ENCODE results near the gene NME9.

The NME9 gene

GRCh38 chr3:138282836-138283235 is 46.8 kb downstream of the NME9 start:
- DNase-seq (ENCODE audit: low spot score) = no peak

- DNase-seq (ENCODE audit: low spot score) = no peak
Observed at GRCh38 chr3:138281561-138281960, 48.1 kb downstream of the NME9 start.

- no peak for DNase-seq (ENCODE audit: low spot score)
Observed at GRCh38 chr3:138271189-138271794, 58.4 kb downstream of the NME9 start.

GRCh38 chr3:138270245-138270644 is 59.4 kb downstream of the NME9 start:
- no peak for DNase-seq (ENCODE audit: low spot score)

GRCh38 chr3:138267083-138267482 is 62.6 kb downstream of the NME9 start:
- no peak for DNase-seq (ENCODE audit: low spot score)

- no peak for DNase-seq (ENCODE audit: low spot score)
Observed at GRCh38 chr3:138265745-138266144, 63.9 kb downstream of the NME9 start.

GRCh38 chr3:138263104-138263503 is 66.5 kb downstream of the NME9 start:
- no peak for DNase-seq (ENCODE audit: low spot score)

GRCh38 chr3:138260611-138261010 is 69.0 kb downstream of the NME9 start:
- DNase-seq (ENCODE audit: low spot score) = no peak

- no peak for DNase-seq (ENCODE audit: low spot score)
Observed at GRCh38 chr3:138259126-138259525, 70.5 kb downstream of the NME9 start.

- DNase-seq (ENCODE audit: low spot score) = no peak
Observed at GRCh38 chr3:138257986-138258385, 71.7 kb downstream of the NME9 start.

- no peak for DNase-seq (ENCODE audit: low spot score)
Observed at GRCh38 chr3:138256022-138256421, 73.6 kb downstream of the NME9 start.

GRCh38 chr3:138254216-138254615 is 75.4 kb downstream of the NME9 start:
- DNase-seq (ENCODE audit: low spot score) = no peak

- no peak for DNase-seq (ENCODE audit: low spot score)
Observed at GRCh38 chr3:138253609-138254008, 76.0 kb downstream of the NME9 start.
